Parathyroid adenoma (tissue), 2 donors: ENCODE data around the gene PLCB1.
"Not testable (repeated sequence)": the region's sequence is repeated elsewhere in the genome, so short reads cannot be mapped to it uniquely, and the experiment has no call there.

ENCODE experiments used
- H2AFZ ChIP-seq: fragments of 300-600 bp; sonication (generic); one replicate; pipeline ENCODE4 v1.7.0; 2017; ENCODE audit warnings: antibody characterized with exemption, mild to moderate bottlenecking
- H3K27ac ChIP-seq: fragments of 300-600 bp; sonication (generic); one replicate; pipeline ENCODE4 v1.7.0; 2017
- H3K27me3 ChIP-seq: fragments of 300-600 bp; sonication (generic); one replicate; pipeline ENCODE4 v1.7.0; 2017; ENCODE audit warnings: low read length; ENCODE audit not compliant: control insufficient read depth, insufficient read depth
- H3K36me3 ChIP-seq: fragments of 300-600 bp; sonication (generic); one replicate; pipeline ENCODE4 v1.7.0; 2017; ENCODE audit warnings: low read length; ENCODE audit not compliant: control insufficient read depth, insufficient read depth
- H3K4me1 ChIP-seq: fragments of 300-600 bp; sonication (generic); one replicate; pipeline ENCODE4 v1.7.0; 2017; ENCODE audit warnings: control low read depth
- H3K4me2 ChIP-seq: fragments of 300-600 bp; sonication (generic); one replicate; pipeline ENCODE4 v1.7.0; 2017; ENCODE audit warnings: low read length
- H3K4me3 ChIP-seq: fragments of 300-600 bp; sonication (generic); one replicate; pipeline ENCODE4 v1.7.0; 2017; ENCODE audit warnings: low read depth, low read length
- H3K79me2 ChIP-seq: fragments of 300-600 bp; sonication (generic); one replicate; pipeline ENCODE4 v1.7.0; 2017; ENCODE audit warnings: control low read depth
- H3K9ac ChIP-seq: fragments of 300-600 bp; sonication (generic); one replicate; pipeline ENCODE4 v1.7.0; 2017; ENCODE audit warnings: mild to moderate bottlenecking
- H3K9me3 ChIP-seq: fragments of 300-600 bp; sonication (generic); one replicate; pipeline ENCODE4 v1.7.0; 2017; ENCODE audit warnings: low read length; ENCODE audit not compliant: control insufficient read depth
- CTCF ChIP-seq: fragments of 300-600 bp; sonication (generic); IDR thresholded peaks from one replicate; pipeline ENCODE4 v1.7.0; 2017; ENCODE audit warnings: antibody characterized with exemption, mild to moderate bottlenecking
- donor health status: primary hyperparathyroidism.

Gene PLCB1

GRCh38 chr20:8851446-8851845 is 719.4 kb downstream of the PLCB1 start:
- Histone ChIP-seq H3K36me3 (no peaks in the 10 kb centered on the region), H3K4me2 (no peak overlapping the region), H3K27me3 (no peaks in the 10 kb centered on the region), H3K4me1 (no peaks in the 10 kb centered on the region), H2AFZ (no peak overlapping the region), H3K9me3 (no peaks in the 10 kb centered on the region), H3K79me2 (no peaks in the 10 kb centered on the region), H3K4me3 (no peak overlapping the region), H3K9ac (no peak overlapping the region), H3K27ac (no peak overlapping the region)
- TF ChIP-seq CTCF = no peak

- H3K4me2 ChIP-seq, H3K27me3 ChIP-seq, H3K4me3 ChIP-seq, H3K4me1 ChIP-seq, H3K9ac ChIP-seq, H2AFZ ChIP-seq, H3K36me3 ChIP-seq, H3K9me3 ChIP-seq, H3K79me2 ChIP-seq, H3K27ac ChIP-seq: not testable (repeated sequence)
Observed at GRCh38 chr20:8851919-8852318, 719.9 kb downstream of the PLCB1 start.

GRCh38 chr20:8853211-8853610 is 721.1 kb downstream of the PLCB1 start:
- H3K36me3 ChIP-seq, H3K9me3 ChIP-seq, H3K4me2 ChIP-seq, H2AFZ ChIP-seq, H3K4me1 ChIP-seq, H3K27me3 ChIP-seq, H3K9ac ChIP-seq, H3K4me3 ChIP-seq, H3K79me2 ChIP-seq, H3K27ac ChIP-seq: not testable (repeated sequence)

GRCh38 chr20:8853805-8854338 is 721.8 kb downstream of the PLCB1 start:
- Histone ChIP-seq H3K9ac (no peak overlapping the region), H3K27me3 (no peaks in the 10 kb centered on the region), H3K79me2 (no peaks in the 10 kb centered on the region), H3K9me3 (no peaks in the 10 kb centered on the region), H3K4me1 (no peaks in the 10 kb centered on the region), H3K4me2 (no peak overlapping the region), H2AFZ (no peak overlapping the region), H3K27ac (no peak overlapping the region), H3K4me3 (no peak overlapping the region), H3K36me3 (no peaks in the 10 kb centered on the region)
- peak; percentile 93 for TF ChIP-seq CTCF

GRCh38 chr20:8854571-8854970 is 722.5 kb downstream of the PLCB1 start:
- H3K4me3 ChIP-seq = no peak overlapping the region
- H3K9me3 ChIP-seq = no peaks in the 10 kb centered on the region
- no peaks in the 10 kb centered on the region for H3K27me3 ChIP-seq
- no peaks in the 10 kb centered on the region for H3K79me2 ChIP-seq
- no peak overlapping the region for H3K27ac ChIP-seq
- H3K9ac ChIP-seq = no peak overlapping the region
- TF ChIP-seq CTCF = no peak
- H3K4me2 ChIP-seq = no peak overlapping the region
- H3K4me1 ChIP-seq = no peaks in the 10 kb centered on the region
- H2AFZ ChIP-seq = no peak overlapping the region
- no peaks in the 10 kb centered on the region for H3K36me3 ChIP-seq

GRCh38 chr20:8855315-8855714 is 723.2 kb downstream of the PLCB1 start:
- Histone ChIP-seq H3K4me1 (no peaks in the 10 kb centered on the region), H3K27ac (no peak overlapping the region), H3K36me3 (no peaks in the 10 kb centered on the region)

More at GRCh38 chr20:8855315-8855714, 723.2 kb downstream of the PLCB1 start:
- no peak for TF ChIP-seq CTCF
- H3K4me2 ChIP-seq = no peak overlapping the region
- no peak overlapping the region for H2AFZ ChIP-seq
- H3K9me3 ChIP-seq = no peaks in the 10 kb centered on the region
- H3K79me2 ChIP-seq = no peaks in the 10 kb centered on the region
- H3K27me3 ChIP-seq = no peaks in the 10 kb centered on the region
- H3K4me3 ChIP-seq = no peak overlapping the region
- no peak overlapping the region for H3K9ac ChIP-seq
